Smooth muscle cell (in vitro differentiated cells): ENCODE data around the gene KRTAP12-3. TPM values are rescaled to one million over a fixed set of nuclear protein-coding genes. Genes with fewer than 3 reads are reported as not detected.
"Not testable (repeated sequence)": the region's sequence is repeated elsewhere in the genome, so short reads cannot be mapped to it uniquely, and the experiment has no call there.

Experiments
- DNase-seq: peaks from one replicate; lab custom pipeline; 2025; ENCODE audit not compliant: unreplicated experiment; lab: John Stamatoyannopoulos, UW
- H2AFZ ChIP-seq: fragments of 200-600 bp; sonication (generic); 2 replicates; pipeline ENCODE4 v1.6.0; 2016; ENCODE audit warnings: antibody characterized with exemption, low read depth, mild to moderate bottlenecking
- H3F3A ChIP-seq: fragments of 200-600 bp; sonication (generic); 2 replicates; pipeline ENCODE4 v1.6.0; 2017; ENCODE audit warnings: antibody characterized with exemption, low read depth
- H3K27ac ChIP-seq: fragments of 200-600 bp; sonication (generic); 2 replicates; pipeline ENCODE4 v1.5.1; 2016; ENCODE audit warnings: low read depth, mild to moderate bottlenecking
- H3K27me3 ChIP-seq: fragments of 200-600 bp; sonication (generic); 2 replicates; pipeline ENCODE4 v1.6.1; 2016; ENCODE audit warnings: low read depth, mild to moderate bottlenecking
- H3K36me3 ChIP-seq: fragments of 200-600 bp; sonication (generic); 2 replicates; pipeline ENCODE4 v1.5.1; 2016; ENCODE audit warnings: low read depth
- H3K4me1 ChIP-seq: fragments of 200-600 bp; sonication (generic); 2 replicates; pipeline ENCODE4 v1.5.1; 2016; ENCODE audit warnings: low read depth
- H3K4me2 ChIP-seq: fragments of 200-600 bp; sonication (generic); 2 replicates; pipeline ENCODE4 v1.6.0; 2016; ENCODE audit warnings: mild to moderate bottlenecking
- H3K4me3 ChIP-seq: fragments of 200-600 bp; sonication (generic); 2 replicates; pipeline ENCODE4 v1.5.1; 2016; ENCODE audit warnings: mild to moderate bottlenecking
- H3K79me2 ChIP-seq: fragments of 200-600 bp; sonication (generic); 2 replicates; pipeline ENCODE4 v1.6.0; 2016; ENCODE audit warnings: low read depth, mild to moderate bottlenecking
- H3K9ac ChIP-seq: fragments of 200-600 bp; sonication (generic); 2 replicates; pipeline ENCODE4 v1.6.0; 2016; ENCODE audit warnings: low read depth
- H3K9me3 ChIP-seq: fragments of 200-600 bp; sonication (generic); replicated peaks from 2 replicates; pipeline ENCODE4 v1.5.1; 2016; ENCODE audit warnings: low read depth
- H4K20me1 ChIP-seq: fragments of 200-600 bp; sonication (generic); 2 replicates; pipeline ENCODE4 v1.6.0; 2016; ENCODE audit warnings: low read depth
- CTCF ChIP-seq: fragments of 200-600 bp; sonication (generic); IDR thresholded peaks from 2 replicates; pipeline ENCODE4 v1.5.1; 2017; ENCODE audit warnings: borderline replicate concordance, mild to moderate bottlenecking, antibody characterized with exemption; ENCODE audit not compliant: insufficient read depth, poor library complexity, severe bottlenecking
- WGBS: methylation state at CpG from one replicate; pipeline ENCODE4 v1.1.7; 2016; ENCODE audit warnings: low lambda C conversion rate; 5-methylcytosine and 5-hydroxymethylcytosine counted together
- polyA plus RNA-seq: library from polyadenylated mRNA; unstranded; fragments of >200 nt; fragmentation: Nextera tagmentation; extraction: Ambion mirVana; gene quantifications from 2 replicates; pipeline ENCODE4 v1.2.1, GENCODE V29; 2016
- total RNA-seq: library from RNA; depleted of rRNA; stranded (reverse); fragments of >200 nt; gene quantifications from 2 replicates; pipeline ENCODE4 v1.2.3, GENCODE V29; 2014

The KRTAP12-3 gene
- total RNA-seq: not detected in 2 replicates
- polyA plus RNA-seq: not detected in 2 replicates

GRCh38 chr21:44657635-44658540 is at the start of gene KRTAP12-3:
Gene KRTAP12-3 (plus strand): TSS chr21:44657932. CDS start chr21:44657980, 48 bp downstream.
- 81% methylated on average over 24 of the region's 26 CpGs for WGBS
- DNase-seq: no peak
- no peaks in the 10 kb centered on the region for H3K27me3 ChIP-seq
- H3F3A ChIP-seq: no peaks in the 10 kb centered on the region
- H2AFZ ChIP-seq: no peak within 1 kb of the TSS
- H3K9me3 ChIP-seq: no peaks in the 10 kb centered on the region
- no peaks in the 10 kb centered on the region for H4K20me1 ChIP-seq
- H3K9ac ChIP-seq: peak within 1 kb of the TSS; percentile 26
- no peaks in the 10 kb centered on the region for H3K36me3 ChIP-seq
- peak within 1 kb of the TSS; percentile 51 for H3K4me2 ChIP-seq
- peak within 1 kb of the TSS; percentile 69 for H3K27ac ChIP-seq
- H3K4me3 ChIP-seq: no peak within 1 kb of the TSS
- no peak for TF ChIP-seq CTCF
- H3K79me2 ChIP-seq: no peaks in the 10 kb centered on the region
- H3K4me1 ChIP-seq: peaks cover 5% of the 10 kb centered on the region

- Histone ChIP-seq H3K79me2 (no peaks in the 10 kb centered on the region), H3K4me2 (no peak overlapping the region), H3K27ac (no peak overlapping the region), H2AFZ (no peak overlapping the region), H3K9me3 (peaks cover 9% of the 10 kb centered on the region), H3K27me3 (no peaks in the 10 kb centered on the region), H3F3A (no peaks in the 10 kb centered on the region), H3K9ac (no peak overlapping the region), H3K36me3 (no peaks in the 10 kb centered on the region), H3K4me1 (no peaks in the 10 kb centered on the region), H4K20me1 (no peaks in the 10 kb centered on the region), H3K4me3 (no peak overlapping the region)
- TF ChIP-seq CTCF: no peak
- no peak for DNase-seq
These were observed 48.5 kb upstream of the KRTAP12-3 start for GRCh38 chr21:44609193-44609592.

GRCh38 chr21:44610157-44610843 is 47.4 kb upstream of the KRTAP12-3 start:
- not testable (repeated sequence) for H3K36me3 ChIP-seq, H3K4me1 ChIP-seq, DNase-seq, H3K4me2 ChIP-seq, H3K79me2 ChIP-seq, H2AFZ ChIP-seq, H3K4me3 ChIP-seq, H3F3A ChIP-seq, H3K27ac ChIP-seq, H4K20me1 ChIP-seq, H3K27me3 ChIP-seq, H3K9ac ChIP-seq, H3K9me3 ChIP-seq
- 93% methylated on average over 7 of the region's 7 CpGs for WGBS

GRCh38 chr21:44611551-44611950 is 46.2 kb upstream of the KRTAP12-3 start:
- no peak overlapping the region for H3K4me3 ChIP-seq
- no peaks in the 10 kb centered on the region for H3K27me3 ChIP-seq
- TF ChIP-seq CTCF: no peak
- peaks cover 9% of the 10 kb centered on the region for H3K9me3 ChIP-seq
- no peaks in the 10 kb centered on the region for H4K20me1 ChIP-seq
- no peak overlapping the region for H3K4me2 ChIP-seq
- H3K4me1 ChIP-seq: no peaks in the 10 kb centered on the region
- no peaks in the 10 kb centered on the region for H3K36me3 ChIP-seq
- H3K79me2 ChIP-seq: no peaks in the 10 kb centered on the region
- H3F3A ChIP-seq: no peaks in the 10 kb centered on the region
- H2AFZ ChIP-seq: no peak overlapping the region
- no peak for DNase-seq
- 92% methylated on average over 4 of the region's 4 CpGs for WGBS
- no peak overlapping the region for H3K9ac ChIP-seq
- H3K27ac ChIP-seq: no peak overlapping the region
